ENCODE data around the gene ADCY9.

ADCY9 gene

GRCh38 chr16:3983081-3983520, 133.1 kb downstream of the ADCY9 start:
- peak; percentile 53 for DNase-seq (ENCODE audit: low read depth)
- H3K4me3 ChIP-seq (ENCODE audit: low read depth, low read length): no peak overlapping the region
- in situ Hi-C loops (cut with HindIII; ENCODE audit: low sequenced_read_pairs): no loop called here

DNA sequence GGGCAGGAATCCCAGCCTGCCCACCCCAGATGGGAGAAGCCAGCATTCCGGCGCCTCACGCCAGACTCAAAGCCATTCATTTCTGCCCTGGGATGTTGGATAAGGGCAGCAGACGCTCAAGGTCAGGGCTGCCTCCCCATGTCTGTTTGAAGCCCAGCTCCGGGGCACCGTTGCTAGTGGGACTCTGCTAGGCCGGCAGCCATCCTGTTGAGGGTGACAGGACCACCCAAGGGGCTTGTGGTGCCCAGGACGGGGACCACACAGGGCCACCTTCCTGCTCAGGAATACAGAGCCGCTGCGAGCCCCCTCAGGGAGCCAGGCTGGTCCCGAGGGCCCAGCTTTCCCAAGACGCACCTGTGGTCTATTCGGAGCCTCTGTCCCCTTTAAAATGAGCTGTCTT, 134.0 kb downstream of the ADCY9 start:
- TF ChIP-seq, protein P1, sequence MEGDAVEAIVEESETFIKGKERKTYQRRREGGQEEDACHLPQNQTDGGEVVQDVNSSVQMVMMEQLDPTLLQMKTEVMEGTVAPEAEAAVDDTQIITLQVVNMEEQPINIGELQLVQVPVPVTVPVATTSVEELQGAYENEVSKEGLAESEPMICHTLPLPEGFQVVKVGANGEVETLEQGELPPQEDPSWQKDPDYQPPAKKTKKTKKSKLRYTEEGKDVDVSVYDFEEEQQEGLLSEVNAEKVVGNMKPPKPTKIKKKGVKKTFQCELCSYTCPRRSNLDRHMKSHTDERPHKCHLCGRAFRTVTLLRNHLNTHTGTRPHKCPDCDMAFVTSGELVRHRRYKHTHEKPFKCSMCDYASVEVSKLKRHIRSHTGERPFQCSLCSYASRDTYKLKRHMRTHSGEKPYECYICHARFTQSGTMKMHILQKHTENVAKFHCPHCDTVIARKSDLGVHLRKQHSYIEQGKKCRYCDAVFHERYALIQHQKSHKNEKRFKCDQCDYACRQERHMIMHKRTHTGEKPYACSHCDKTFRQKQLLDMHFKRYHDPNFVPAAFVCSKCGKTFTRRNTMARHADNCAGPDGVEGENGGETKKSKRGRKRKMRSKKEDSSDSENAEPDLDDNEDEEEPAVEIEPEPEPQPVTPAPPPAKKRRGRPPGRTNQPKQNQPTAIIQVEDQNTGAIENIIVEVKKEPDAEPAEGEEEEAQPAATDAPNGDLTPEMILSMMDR (IDR thresholded peaks at IDR 0.05; ENCODE audit: low read depth, low read length, missing control alignments): no peak
- DNase-seq (ENCODE audit: low read depth): no peak
- no peak overlapping the region for H3K4me3 ChIP-seq (ENCODE audit: low read depth, low read length)
- in situ Hi-C loops (cut with HindIII; ENCODE audit: low sequenced_read_pairs): no loop called here

More at GRCh38 chr16:3983081-3983520, 133.1 kb downstream of the ADCY9 start:
- TF ChIP-seq, protein P1 (IDR thresholded peaks at IDR 0.05; ENCODE audit: low read depth, low read length, missing control alignments): peak; percentile 80

DNA sequence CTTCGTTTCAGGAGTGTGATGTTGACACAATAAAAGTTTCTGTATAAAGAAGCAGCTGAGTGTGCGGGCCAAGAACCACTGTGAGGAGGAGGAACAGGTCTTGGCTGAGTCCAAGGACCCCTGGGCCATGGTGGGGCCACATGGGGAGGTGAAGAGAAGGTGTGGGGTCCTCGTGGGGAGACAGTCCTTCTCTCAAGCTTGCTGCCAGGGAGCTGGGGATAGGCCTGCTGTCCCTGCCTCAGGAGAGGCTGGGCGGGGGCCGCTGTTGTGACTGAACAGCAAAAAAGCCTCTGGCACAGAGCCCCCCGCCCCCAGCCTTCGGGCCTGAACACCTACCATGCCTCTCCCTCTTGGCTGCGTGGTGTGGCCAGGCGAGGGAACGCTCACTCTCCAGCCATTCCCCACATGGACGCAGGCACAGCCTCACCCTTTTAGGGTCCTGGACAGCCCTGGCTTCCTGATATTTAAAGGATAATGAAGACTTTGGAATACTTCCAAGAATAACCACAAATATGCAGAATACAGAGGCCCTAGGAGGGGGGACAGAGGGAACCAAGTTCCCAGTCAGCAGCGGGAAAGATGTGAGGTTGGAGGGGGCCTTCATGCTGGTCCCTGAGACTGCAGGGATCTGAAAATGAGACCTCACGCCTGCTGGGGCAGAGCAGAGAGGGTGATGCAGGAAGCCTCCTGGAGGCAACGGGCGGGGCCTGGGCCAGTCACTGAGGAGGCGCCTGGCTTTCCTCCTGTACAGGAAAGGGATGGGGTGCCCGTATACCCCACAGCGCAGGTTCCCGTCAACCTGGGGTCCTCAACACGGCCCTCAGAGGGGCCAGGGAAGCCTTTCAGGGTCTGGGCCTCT, 135.8 kb downstream of the ADCY9 start:
- DNase-seq (ENCODE audit: low read depth): peak; percentile 82
- TF ChIP-seq, protein P1 (IDR thresholded peaks at IDR 0.05; ENCODE audit: low read depth, low read length, missing control alignments): no peak
- no peak overlapping the region for H3K4me3 ChIP-seq (ENCODE audit: low read depth, low read length)
- in situ Hi-C loops (cut with HindIII; ENCODE audit: low sequenced_read_pairs): no loop called here

- H3K4me3 ChIP-seq (ENCODE audit: low read depth, low read length): no peak overlapping the region
- DNase-seq (ENCODE audit: low read depth): no peak
- in situ Hi-C loops (cut with HindIII; ENCODE audit: low sequenced_read_pairs): no loop called here
- TF ChIP-seq, protein P1 (IDR thresholded peaks at IDR 0.05; ENCODE audit: low read depth, low read length, missing control alignments): no peak
These were observed 136.7 kb downstream of the ADCY9 start for GRCh38 chr16:3979518-3979917.

- H3K4me3 ChIP-seq (ENCODE audit: low read depth, low read length): no peak overlapping the region
- no peak for DNase-seq (ENCODE audit: low read depth)
- in situ Hi-C loops (cut with HindIII; ENCODE audit: low sequenced_read_pairs): no loop called here
- TF ChIP-seq, protein P1 (IDR thresholded peaks at IDR 0.05; ENCODE audit: low read depth, low read length, missing control alignments): no peak
These were observed 137.2 kb downstream of the ADCY9 start for GRCh38 chr16:3979070-3979469.

GRCh38 chr16:3977376-3977775, 138.9 kb downstream of the ADCY9 start:
- no peak for DNase-seq (ENCODE audit: low read depth)
- in situ Hi-C loops (cut with HindIII; ENCODE audit: low sequenced_read_pairs): no loop called here
- H3K4me3 ChIP-seq (ENCODE audit: low read depth, low read length): no peak overlapping the region
- TF ChIP-seq, protein P1 (IDR thresholded peaks at IDR 0.05; ENCODE audit: low read depth, low read length, missing control alignments): no peak

All from astrocyte of the cerebellum (primary cell).